H1 (cell line): ENCODE measurements around the gene TXNDC8. TPM values are rescaled to one million over a fixed set of nuclear protein-coding genes. Genes with fewer than 3 reads are reported as not detected.

Experiments
- CTCF ChIA-PET: fragments of 300-600 bp; sonication (Branson Sonifier 250); formaldehyde crosslinking; loops from one replicate; lab custom pipeline; 2021; ENCODE audit not compliant: partially characterized antibody; lab: Charles Lee
- POLR2A ChIA-PET: fragments of 300-600 bp; sonication (Branson Sonifier 250); formaldehyde crosslinking; loops from one replicate; lab custom pipeline; 2021; ENCODE audit warnings: inconsistent platforms; ENCODE audit not compliant: partially characterized antibody; lab: Charles Lee
- DNase-seq, 2 experiments: peaks; one replicate each; pipeline versions ENCODE4 v3.0.0 to v3.0.0-alpha.2; 2010 to 2022; ENCODE audit warnings: low spot score in 2 of 2, low read depth in 1 of 2, mixed read lengths in 1 of 2
- FAIRE-seq: peaks from 2 replicates; lab custom pipeline; 2011; peaks lifted over from hg19 to GRCh38; lab: Jason Lieb, UNC
- H2AFZ ChIP-seq: 2 replicates; pipeline ENCODE4 v1.8.1; 2012; ENCODE audit warnings: low read length, inconsistent platforms
- H2AK5ac ChIP-seq: 2 replicates; pipeline ENCODE4 v1.6.1; 2013; ENCODE audit warnings: low read depth, low read length
- H2BK120ac ChIP-seq: replicated peaks from 2 replicates; pipeline ENCODE3; 2013; ENCODE audit warnings: low read depth, low read length, inconsistent platforms
- H2BK12ac ChIP-seq: 2 replicates; pipeline ENCODE4 v1.6.1; 2013; ENCODE audit warnings: low read depth, low read length
- H2BK15ac ChIP-seq: 2 replicates; pipeline ENCODE4 v1.6.1; 2013; ENCODE audit warnings: low read length
- H2BK20ac ChIP-seq: 2 replicates; pipeline ENCODE4 v1.6.1; 2013; ENCODE audit warnings: low read length
- H2BK5ac ChIP-seq: 2 replicates; pipeline ENCODE4 v1.6.1; 2013; ENCODE audit warnings: low read depth, low read length
- H3K14ac ChIP-seq: 2 replicates; pipeline ENCODE4 v1.6.1; 2013; ENCODE audit warnings: inconsistent platforms; ENCODE audit not compliant: insufficient read length
- H3K18ac ChIP-seq: 2 replicates; pipeline ENCODE4 v1.6.1; 2013; ENCODE audit warnings: low read length; ENCODE audit errors: extremely low read depth
- H3K23ac ChIP-seq: 2 replicates; pipeline ENCODE4 v1.6.1; 2013; ENCODE audit warnings: inconsistent platforms; ENCODE audit not compliant: insufficient read length
- H3K23me2 ChIP-seq: 2 replicates; pipeline ENCODE4 v1.6.1; 2013; ENCODE audit warnings: low read depth, low read length
- H3K27ac ChIP-seq: 2 replicates; pipeline ENCODE4 v1.6.1; 2011; ENCODE audit warnings: low read depth, low read length, inconsistent platforms
- H3K27me3 ChIP-seq, 4 experiments: replicated peaks in 1 of 4; 1 replicate in 1 of 4; 2 replicates in 3 of 4; pipeline versions ENCODE4 v1.6.1 to v1.8.1; 2011 to 2013; ENCODE audit warnings: low read length in 3 of 4, mild to moderate bottlenecking in 3 of 4, inconsistent platforms in 2 of 4, mixed read lengths in 2 of 4, moderate library complexity in 1 of 4; ENCODE audit not compliant: control insufficient read depth in 3 of 4, insufficient read depth in 3 of 4; ENCODE audit errors: extremely low read depth in 1 of 4
- H3K36me3 ChIP-seq, 4 experiments: 2 replicates each; pipeline versions ENCODE4 v1.6.1 to v1.8.1; 2011 to 2013; ENCODE audit warnings: mild to moderate bottlenecking in 4 of 4, low read length in 3 of 4, moderate library complexity in 2 of 4, control low read depth in 1 of 4, inconsistent platforms in 1 of 4; ENCODE audit not compliant: insufficient read depth in 4 of 4, control insufficient read depth in 2 of 4
- H3K4ac ChIP-seq: replicated peaks from 2 replicates; pipeline ENCODE3; 2013; ENCODE audit warnings: low read length, low read depth, mixed read lengths, inconsistent platforms; ENCODE audit not compliant: insufficient read length
- H3K4me1 ChIP-seq, 4 experiments: replicated peaks in 1 of 4; 1 replicate in 1 of 4; 2 replicates in 3 of 4; pipeline versions ENCODE4 v1.6.1 to v1.8.1; 2011 to 2013; ENCODE audit warnings: low read length in 3 of 4, inconsistent platforms in 2 of 4, mixed read lengths in 1 of 4; ENCODE audit not compliant: insufficient read depth in 4 of 4, control insufficient read depth in 3 of 4
- H3K4me2 ChIP-seq, 2 experiments: 2 replicates each; pipeline versions ENCODE4 v1.6.1 to v1.8.1; 2011 to 2013; ENCODE audit warnings: low read depth in 2 of 2, low read length in 2 of 2, control low read depth in 1 of 2, inconsistent platforms in 1 of 2, mild to moderate bottlenecking in 1 of 2; ENCODE audit not compliant: insufficient read depth in 1 of 2
- H3K4me3 ChIP-seq, 4 experiments: fragments of 200-600, 300-600 bp in 1 of 4; sonication (generic), shearing (Covaris generic), sonication (Bioruptor Twin) in 1 of 4; 2 replicates each; pipeline versions ENCODE4 v1.5.1 to v1.8.1; 2011 to 2016; ENCODE audit warnings: low read length in 4 of 4, low read depth in 3 of 4, control low read depth in 2 of 4, inconsistent platforms in 2 of 4, mild to moderate bottlenecking in 2 of 4, mixed read lengths in 1 of 4, moderate library complexity in 1 of 4; ENCODE audit not compliant: insufficient read depth in 2 of 4; ENCODE audit errors: extremely low read depth in 1 of 4
- H3K56ac ChIP-seq: replicated peaks from 2 replicates; pipeline ENCODE3; 2013; ENCODE audit warnings: low read depth, mild to moderate bottlenecking, mixed read lengths, low read length, inconsistent platforms; ENCODE audit not compliant: insufficient read length
- H3K79me1 ChIP-seq: 2 replicates; pipeline ENCODE4 v1.6.1; 2013; ENCODE audit warnings: low read depth, low read length, control low read depth
- H3K79me2 ChIP-seq, 2 experiments: 2 replicates each; pipeline versions ENCODE4 v1.6.1 to v1.8.1; 2012 to 2013; ENCODE audit warnings: low read length in 2 of 2, mild to moderate bottlenecking in 2 of 2, inconsistent platforms in 1 of 2; ENCODE audit not compliant: insufficient read depth in 2 of 2, control insufficient read depth in 1 of 2
- H3K9ac ChIP-seq, 4 experiments: replicated peaks in 1 of 4; 1 replicate in 1 of 4; 2 replicates in 3 of 4; pipeline versions ENCODE4 v1.6.1 to v1.8.1; 2011 to 2013; ENCODE audit warnings: low read depth in 3 of 4, low read length in 3 of 4, control low read depth in 2 of 4, mild to moderate bottlenecking in 2 of 4, moderate library complexity in 2 of 4, inconsistent platforms in 1 of 4; ENCODE audit errors: extremely low read depth in 1 of 4
- H3K9me3 ChIP-seq, 2 experiments: 2 replicates each; pipeline versions ENCODE4 v1.6.1 to v1.8.1; 2012 to 2013; ENCODE audit warnings: mild to moderate bottlenecking in 2 of 2, moderate library complexity in 2 of 2, control low read depth in 1 of 2, inconsistent platforms in 1 of 2, low read depth in 1 of 2, low read length in 1 of 2, mixed read lengths in 1 of 2; ENCODE audit not compliant: insufficient read depth in 2 of 2
- H4K20me1 ChIP-seq, 2 experiments: replicated peaks in 1 of 2; 2 replicates each; pipeline versions ENCODE3 to v1.8.1; 2011 to 2013; ENCODE audit warnings: inconsistent platforms in 2 of 2, low read length in 2 of 2, mild to moderate bottlenecking in 1 of 2; ENCODE audit not compliant: insufficient read depth in 2 of 2, control insufficient read depth in 1 of 2
- H4K5ac ChIP-seq: 2 replicates; pipeline ENCODE4 v1.6.1; 2013; ENCODE audit warnings: low read length, low read depth, mixed read lengths, inconsistent platforms; ENCODE audit not compliant: insufficient read length
- H4K8ac ChIP-seq: 2 replicates; pipeline ENCODE4 v1.8.0; 2013; ENCODE audit warnings: mild to moderate bottlenecking, moderate library complexity, low read length, inconsistent platforms; ENCODE audit not compliant: insufficient read depth; ENCODE audit errors: extremely low read depth
- H4K91ac ChIP-seq: replicated peaks from 2 replicates; pipeline ENCODE3; 2013; ENCODE audit warnings: low read length, mixed read lengths, inconsistent platforms; ENCODE audit not compliant: insufficient read length
- CBX5 ChIP-seq: fragments of 300-800, 300-1000 bp; sonication (generic); IDR thresholded peaks from 2 replicates; pipeline ENCODE4 v1.7.1; 2016; ENCODE audit warnings: antibody characterized with exemption, low read length, low read depth
- KDM4A ChIP-seq: IDR thresholded peaks from one replicate; pipeline ENCODE4 v1.7.1; 2012; ENCODE audit warnings: low read depth, mild to moderate bottlenecking, moderate library complexity, low read length, inconsistent platforms; ENCODE audit not compliant: severe bottlenecking
- NANOG ChIP-seq: IDR thresholded peaks from 2 replicates; pipeline ENCODE4 v1.6.1; 2011; ENCODE audit warnings: low read length, low read depth, mild to moderate bottlenecking, inconsistent platforms; ENCODE audit not compliant: insufficient read depth, poor library complexity, severe bottlenecking
- POLR2A ChIP-seq, 2 experiments: IDR thresholded peaks; 1 replicate in 1 of 2; 2 replicates in 1 of 2; pipeline ENCODE4 v1.6.1; 2011; ENCODE audit warnings: low read depth in 2 of 2, low read length in 2 of 2, mild to moderate bottlenecking in 2 of 2; ENCODE audit errors: control extremely low read depth in 1 of 2
- RNF2 ChIP-seq: fragments of 200-900, 300-1000 bp; sonication (generic); IDR thresholded peaks from 2 replicates; pipeline ENCODE4 v1.7.1; 2016; ENCODE audit warnings: borderline replicate concordance, low read depth, mild to moderate bottlenecking, antibody characterized with exemption, low read length; ENCODE audit not compliant: poor library complexity, severe bottlenecking; ENCODE audit errors: missing control alignments
- SIN3A ChIP-seq, 2 experiments: IDR thresholded peaks in 1 of 2; conservative IDR thresholded peaks in 1 of 2; 2 replicates each; pipeline ENCODE4 v1.6.1; 2011 to 2012; ENCODE audit warnings: low read length in 2 of 2, improper control_type of control experiment in 1 of 2, low read depth in 1 of 2, mild to moderate bottlenecking in 1 of 2
- USF2 ChIP-seq: IDR thresholded peaks from 2 replicates; pipeline ENCODE4 v1.6.1; 2011; ENCODE audit warnings: low read length, improper control_type of control experiment
- WGBS, 2 experiments: shearing (Covaris generic) in 1 of 2; methylation state at CpG; one replicate each; pipeline versions ENCODE4 v1.1.6 to v1.1.7; 2013 to 2015; ENCODE audit warnings: low lambda C conversion rate in 2 of 2, mixed read lengths in 2 of 2, inconsistent platforms in 1 of 2, low coverage in 1 of 2, missing lambda C conversion rate in 1 of 2; ENCODE audit not compliant: insufficient replicate concordance in 2 of 2, insufficient coverage in 1 of 2, insufficient read length in 1 of 2; ENCODE audit errors: extremely low coverage in 1 of 2, missing lambda C conversion rate in 1 of 2; 5-methylcytosine and 5-hydroxymethylcytosine counted together
- polyA plus RNA-seq, 7 experiments: library from polyadenylated mRNA; depleted of rRNA in 3 of 7; stranded (reverse) in 5 of 7; unstranded in 2 of 7; fragments of >200 nt in 5 of 7; fragments of 200-250 nt in 2 of 7; gene quantifications; 1 replicate in 5 of 7; 2 replicates in 1 of 7; 4 replicates in 1 of 7; pipeline versions ENCODE4 v1.2.1 to v1.2.3, GENCODE V29; 2011 to 2013; ENCODE audit warnings: missing spikeins in 2 of 7, mixed read lengths in 2 of 7
- total RNA-seq: library from RNA; stranded (reverse); fragmentation: NEBNext Ultra II Directional; extraction: Animal tissue kit (Norgen Biotek cat#: 25700); gene quantifications from 2 replicates; pipeline ENCODE4 v1.2.1, GENCODE V29; 2021

Gene TXNDC8
- total and polyA plus RNA-seq, 2 of the 8 experiments (the other 6 are each of a cell fraction or from before 2014, with no cell fraction given) = not detected

GRCh38 chr9:110346325-110346724 lies 8.7 kb upstream of the TXNDC8 start:
- H3K4me3 ChIP-seq = no peak overlapping the region
- no peaks in the 10 kb centered on the region for H3K4me1 ChIP-seq
- H3K4ac ChIP-seq = no peak overlapping the region
- H4K8ac ChIP-seq = no peak overlapping the region
- no peak overlapping the region for H2BK12ac ChIP-seq
- no peaks in the 10 kb centered on the region for H3K79me2 ChIP-seq
- H2BK5ac ChIP-seq = no peak overlapping the region
- H3K23me2 ChIP-seq = no peaks in the 10 kb centered on the region
- H4K91ac ChIP-seq = no peak overlapping the region
- H2AK5ac ChIP-seq = no peak overlapping the region
- no peak overlapping the region for H2BK20ac ChIP-seq
- H2BK120ac ChIP-seq = no peak overlapping the region
- no peak overlapping the region for H4K5ac ChIP-seq
- H3K56ac ChIP-seq = no peak overlapping the region
- TF ChIP-seq CBX5 (no peak), SIN3A (conservative IDR thresholded peaks at IDR 0.05 in 1 of 2, IDR thresholded peaks at IDR 0.05 in 1 of 2; ENCODE audit: low read depth in 1 of 2, low read length in 2 of 2) (no peak), KDM4A (no peak), RNF2 (no peak), USF2 (no peak), POLR2A (IDR thresholded peaks at IDR 0.05; ENCODE audit: control extremely low read depth in 1 of 2, low read depth in 2 of 2, low read length in 2 of 2) (no peak), NANOG (no peak)
- DNase-seq (no peak), FAIRE-seq (no peak)
- no peaks in the 10 kb centered on the region for H3K36me3 ChIP-seq
- no peak overlapping the region for H3K23ac ChIP-seq
- H3K79me1 ChIP-seq = no peaks in the 10 kb centered on the region
- no peaks in the 10 kb centered on the region for H3K9me3 ChIP-seq
- no peak overlapping the region for H3K4me2 ChIP-seq
- no peak overlapping the region for H2AFZ ChIP-seq
- H3K9ac ChIP-seq = no peak overlapping the region
- no peak overlapping the region for H2BK15ac ChIP-seq
- H3K27ac ChIP-seq = no peak overlapping the region
- ChIA-PET CTCF (interaction anchor here (0.6 kb wide), 1 partner anchor 979 kb away, joined by 3 read pairs; no protein-coding TSS in a partner anchor), POLR2A (no interaction called here)
- H3K27me3 ChIP-seq = no peaks in the 10 kb centered on the region
- H3K18ac ChIP-seq = no peak overlapping the region
- WGBS, 2 experiments = 51% methylated on average over 3 of the region's 3 CpGs; no CpG with 5 or more reads in 1 of the 2 experiments
- no peak overlapping the region for H3K14ac ChIP-seq
- H4K20me1 ChIP-seq = no peaks in the 10 kb centered on the region
